HL-60 (cell line): ENCODE measurements around the gene ACTN4.

ENCODE experiments used
- DNase-seq, 2 experiments: peaks; one replicate each; pipeline ENCODE4 v3.0.0-alpha.2; 2010 to 2020; ENCODE audit warnings: low read depth in 1 of 2, low spot score in 1 of 2
- H3K27ac ChIP-seq: fragments of 250-450 bp; sonication (Bioruptor Pico); replicated peaks from 2 replicates; pipeline ENCODE4 v1.5.1; 2020; ENCODE audit warnings: mild to moderate bottlenecking, moderate library complexity
- H3K27me3 ChIP-seq: fragments of 250-450 bp; sonication (Bioruptor Pico); 2 replicates; pipeline ENCODE4 v1.5.1; 2021; ENCODE audit warnings: mild to moderate bottlenecking, moderate library complexity; ENCODE audit not compliant: insufficient read depth, poor library complexity, severe bottlenecking
- H3K4me3 ChIP-seq: replicated peaks from 2 replicates; pipeline ENCODE4 v1.5.1; 2011; ENCODE audit warnings: mild to moderate bottlenecking, control low read depth, low read length; ENCODE audit not compliant: insufficient read depth
- CTCF ChIP-seq: IDR thresholded peaks from one replicate; pipeline ENCODE4 v1.5.1; 2011; ENCODE audit warnings: low read length, control low read depth, inconsistent platforms; ENCODE audit not compliant: insufficient read depth
- GABPA ChIP-seq: IDR thresholded peaks from 2 replicates; pipeline ENCODE4 v1.6.1; 2012; ENCODE audit warnings: low read depth
- POLR2AphosphoS5 ChIP-seq: IDR thresholded peaks from 2 replicates; pipeline ENCODE4 v1.6.1; 2012; ENCODE audit warnings: low read depth
- REST ChIP-seq: IDR thresholded peaks from 2 replicates; pipeline ENCODE4 v1.6.1; 2012; ENCODE audit warnings: low read depth; ENCODE audit not compliant: insufficient replicate concordance
- SPI1 ChIP-seq: IDR thresholded peaks from 2 replicates; pipeline ENCODE4 v1.6.1; 2012; ENCODE audit warnings: low read depth, mild to moderate bottlenecking, borderline replicate concordance

ACTN4 gene

GRCh38 chr19:38778733-38779132, 131.3 kb downstream of the ACTN4 start:
- H3K4me3 ChIP-seq = no peak overlapping the region
- TF ChIP-seq POLR2AphosphoS5 = no peak
- TF ChIP-seq CTCF = no peak
- no peak for TF ChIP-seq GABPA
- no peak for TF ChIP-seq REST
- TF ChIP-seq SPI1 = no peak
- H3K27me3 ChIP-seq = no peaks in the 10 kb centered on the region
- H3K27ac ChIP-seq = no peak overlapping the region
- no peak for DNase-seq

DNA sequence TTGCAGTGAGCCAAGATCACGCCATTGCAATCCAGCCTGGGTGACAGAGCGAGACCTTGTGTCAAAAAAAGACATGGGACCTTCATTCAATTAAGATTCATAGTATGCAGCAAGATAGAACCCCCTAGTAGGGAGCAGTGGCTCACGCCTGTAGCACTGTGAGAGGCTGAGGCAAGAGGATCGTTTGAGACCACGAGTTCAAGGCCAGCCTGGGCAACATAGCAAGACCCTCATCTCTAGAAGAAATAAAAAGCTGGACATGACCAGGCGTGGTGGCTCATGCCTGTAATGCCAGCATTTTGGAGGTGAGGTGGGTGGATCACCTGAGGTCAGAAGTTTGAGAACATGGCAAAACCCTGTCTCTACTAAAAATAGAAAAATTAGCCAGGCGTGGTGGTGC, 133.0 kb downstream of the ACTN4 start:
- TF ChIP-seq REST (no peak), CTCF (no peak), SPI1 (no peak), GABPA (no peak), POLR2AphosphoS5 (no peak)
- H3K4me3 ChIP-seq = no peak overlapping the region

DNA sequence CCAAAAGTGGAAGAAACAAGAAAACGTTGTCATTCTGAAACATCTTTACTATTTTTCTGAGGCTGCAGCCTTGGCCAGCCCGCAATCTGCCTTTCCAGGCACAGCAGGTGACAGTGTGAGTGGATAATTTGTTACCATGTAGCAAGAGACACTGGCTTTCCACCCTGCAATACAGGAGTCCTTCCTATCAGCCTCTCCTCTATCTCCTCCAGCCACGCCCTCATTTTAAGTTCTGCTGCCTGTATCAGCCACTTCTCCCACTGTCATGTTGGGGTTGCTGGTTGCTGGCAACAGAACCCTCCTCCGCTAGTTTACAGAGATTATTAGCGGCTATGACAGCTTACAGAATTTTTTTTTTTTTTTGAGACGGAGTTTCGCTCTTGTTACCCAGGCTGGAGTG, 133.6 kb downstream of the ACTN4 start:
- Histone ChIP-seq H3K27ac (no peak overlapping the region), H3K27me3 (no peaks in the 10 kb centered on the region), H3K4me3 (no peak overlapping the region)
- no peak for DNase-seq
- no peak for TF ChIP-seq CTCF
- TF ChIP-seq SPI1 = no peak
- TF ChIP-seq POLR2AphosphoS5 = no peak
- no peak for TF ChIP-seq REST
- no peak for TF ChIP-seq GABPA

More for the DNA sequence above, 133.0 kb downstream of the ACTN4 start:
- DNase-seq = no peak
- H3K27ac ChIP-seq = no peak overlapping the region
- H3K27me3 ChIP-seq = no peaks in the 10 kb centered on the region
